K562 (cell line): ENCODE results near the gene NRTN. TPM values are rescaled to one million over a fixed set of nuclear protein-coding genes. Genes with fewer than 3 reads are reported as not detected.

Experiments
- AFF4 ChIP-seq: sonication (generic); formaldehyde crosslinking; IDR thresholded peaks from 2 replicates; pipeline ENCODE4 v1.8.0; 2023; ENCODE audit warnings: mild to moderate bottlenecking, missing genetic modification reagents
- DLX4 ChIP-seq: fragments of 250-450 bp; sonication (Bioruptor Pico); IDR thresholded peaks from 2 replicates; pipeline ENCODE4 v1.6.1; 2021; ENCODE audit warnings: mild to moderate bottlenecking
- FOXA1 ChIP-seq: fragments of 450-650 bp; IDR thresholded peaks from 2 replicates; pipeline ENCODE4 v1.6.1; 2016; ENCODE audit warnings: mild to moderate bottlenecking, borderline replicate concordance
- GATAD2A ChIP-seq: fragments of 450-650 bp; IDR thresholded peaks from 2 replicates; pipeline ENCODE4 v1.6.1; 2017
- GTF2F1 ChIP-seq: IDR thresholded peaks from 2 replicates; pipeline ENCODE4 v1.6.1; 2011; ENCODE audit warnings: low read depth, low read length, improper control_type of control experiment
- KLF10 ChIP-seq: fragments of 250-450 bp; sonication (Bioruptor Pico); IDR thresholded peaks from 2 replicates; pipeline ENCODE4 v1.6.1; 2021; ENCODE audit warnings: matching md5 sums
- NELFE ChIP-seq: IDR thresholded peaks from 2 replicates; pipeline ENCODE4 v1.6.1; 2011; ENCODE audit warnings: mild to moderate bottlenecking; ENCODE audit not compliant: insufficient read depth, insufficient read length
- NR0B1 ChIP-seq: fragments of 450-650 bp; IDR thresholded peaks from one replicate; pipeline ENCODE4 v1.6.1; 2018; ENCODE audit warnings: mild to moderate bottlenecking, moderate library complexity; ENCODE audit not compliant: partially characterized antibody
- RBM34 ChIP-seq: fragments of 200-400 bp; formaldehyde crosslinking; IDR thresholded peaks from 2 replicates; pipeline ENCODE4 v1.6.1; 2018; ENCODE audit warnings: low read length, borderline replicate concordance; ENCODE audit not compliant: insufficient read depth
- TFE3 ChIP-seq: fragments of 450-650 bp; formaldehyde crosslinking; IDR thresholded peaks from 2 replicates; pipeline ENCODE4 v1.4.0; 2020; ENCODE audit warnings: mild to moderate bottlenecking, mixed read lengths
- THAP7 ChIP-seq: fragments of 250-450 bp; sonication (Bioruptor Pico); IDR thresholded peaks from 2 replicates; pipeline ENCODE4 v1.5.0; 2021
- THRB ChIP-seq: fragments of 450-650 bp; formaldehyde crosslinking; conservative IDR thresholded peaks from 2 replicates; pipeline ENCODE4 v1.4.0; 2022; ENCODE audit warnings: mild to moderate bottlenecking, missing genetic modification characterization
- ZBTB49 ChIP-seq: sonication (generic); formaldehyde crosslinking; IDR thresholded peaks from 2 replicates; pipeline ENCODE4 v1.8.0; 2022; ENCODE audit warnings: missing genetic modification reagents, mild to moderate bottlenecking, borderline replicate concordance
- ZKSCAN1 ChIP-seq: fragments of 150-350 bp; IDR thresholded peaks from 2 replicates; pipeline ENCODE4 v1.6.1; 2016; ENCODE audit warnings: low read depth, low read length
- polyA plus RNA-seq, 8 experiments: library from polyadenylated mRNA; depleted of rRNA in 4 of 8; stranded (reverse) in 5 of 8; unstranded in 3 of 8; fragments of >200 nt; fragmentation: Nextera tagmentation in 2 of 8; fragmentation: Illumina TruSeq in 1 of 8; extraction: Ambion mirVana in 2 of 8; extraction: Trizol in 1 of 8; gene quantifications; 2 replicates each; pipeline versions ENCODE4 v1.2.1 to v1.2.3, GENCODE V29; 2011 to 2014; ENCODE audit warnings: inconsistent platforms in 1 of 8, missing spikeins in 1 of 8
- total RNA-seq, 7 experiments: library from RNA; depleted of rRNA in 6 of 7; stranded (reverse); fragments of >200 nt in 6 of 7; fragmentation: Illumina TruSeq in 2 of 7; extraction: Trizol in 2 of 7; gene quantifications; 2 replicates each; pipeline versions ENCODE4 v1.2.1 to v1.2.3, GENCODE V29; 2011 to 2021; ENCODE audit warnings: low replicate concordance in 1 of 7

The NRTN gene
- total and polyA plus RNA-seq, 9 of the 15 experiments (the other 6 are each of a cell fraction or from before 2014, with no cell fraction given), result 0.62 to 8.1 (median 1.6) TPM; not detected in 2

GRCh38 chr19:5827891-5828660 lies 23.2 kb downstream of the NRTN start (continued):
- TF ChIP-seq AFF4 (CRISPR knock-in tag), result peak; percentile 79; the same call in 1 of the 2 replicates
- TF ChIP-seq KLF10, result no peak
- TF ChIP-seq ZBTB49, result no peak
- peak; percentile 88; the same call in 1 of the 2 replicates for TF ChIP-seq GTF2F1
- no peak for TF ChIP-seq NR0B1
- no peak for TF ChIP-seq TFE3 (CRISPR knock-in tag)
- no peak for TF ChIP-seq NELFE
- peak; percentile 8; the same call in 1 of the 2 replicates for TF ChIP-seq ZKSCAN1
- 0 out of 2 replicates have a peak, but pooled peaks have one; percentile 30 for TF ChIP-seq THAP7 (CRISPR knock-in tag)
- TF ChIP-seq GATAD2A, result peak; percentile 82; the same call in 1 of the 2 replicates
- TF ChIP-seq FOXA1, result no peak; the same call in 1 of the 2 replicates
- no peak for TF ChIP-seq DLX4 (CRISPR knock-in tag)
- peak; percentile 96 for TF ChIP-seq THRB (CRISPR knock-in tag)
- TF ChIP-seq RBM34, result no peak
